HCT116 (cell line): ENCODE measurements around the gene POLR3A. TPM values are rescaled to one million over a fixed set of nuclear protein-coding genes. Genes with fewer than 3 reads are reported as not detected.

Experiments
- CBX3 ChIP-seq: IDR thresholded peaks from 2 replicates; pipeline ENCODE4 v1.6.1; 2012; ENCODE audit warnings: low read depth
- EGR1 ChIP-seq: IDR thresholded peaks from 2 replicates; pipeline ENCODE4 v1.6.1; 2012; ENCODE audit warnings: low read depth
- ELF1 ChIP-seq: IDR thresholded peaks from 2 replicates; pipeline ENCODE4 v1.6.1; 2012; ENCODE audit warnings: low read depth, borderline replicate concordance
- EZH2 ChIP-seq: fragments of 200-600 bp; sonication (generic); IDR thresholded peaks from 2 replicates; pipeline ENCODE4 v1.6.1; 2017; ENCODE audit warnings: antibody characterized with exemption, mixed run types
- EZH2phosphoT487 ChIP-seq: fragments of 200-600 bp; IDR thresholded peaks from 2 replicates; pipeline ENCODE4 v1.6.1; 2018; ENCODE audit warnings: antibody characterized with exemption, borderline replicate concordance
- FOSL1 ChIP-seq: IDR thresholded peaks from 2 replicates; pipeline ENCODE4 v1.6.1; 2012; ENCODE audit warnings: low read depth
- JUND ChIP-seq: IDR thresholded peaks from 2 replicates; pipeline ENCODE4 v1.6.1; 2012
- MAX ChIP-seq: IDR thresholded peaks from 2 replicates; pipeline ENCODE4 v1.6.1; 2012
- POLR2A ChIP-seq: IDR thresholded peaks from 2 replicates; pipeline ENCODE4 v1.7.0; 2011; ENCODE audit warnings: borderline replicate concordance; ENCODE audit not compliant: insufficient read depth, insufficient read length; ENCODE audit errors: extremely low read depth
- RAD21 ChIP-seq: IDR thresholded peaks from 2 replicates; pipeline ENCODE4 v1.6.1; 2012; ENCODE audit warnings: low read depth, mild to moderate bottlenecking
- REST ChIP-seq: IDR thresholded peaks from 2 replicates; pipeline ENCODE4 v1.6.1; 2012; ENCODE audit warnings: low read depth
- SRF ChIP-seq: IDR thresholded peaks from 2 replicates; pipeline ENCODE4 v1.6.1; 2012; ENCODE audit warnings: low read depth
- ZNF274 ChIP-seq: fragments of 200-500 bp; sonication (Bioruptor generic); IDR thresholded peaks from 2 replicates; pipeline ENCODE4 v1.6.1; 2014; ENCODE audit warnings: mild to moderate bottlenecking, low read depth, low read length, inconsistent platforms
- total RNA-seq: library from RNA; stranded (reverse); gene quantifications from one replicate; pipeline ENCODE4 v1.2.1, GENCODE V29; 2021; ENCODE audit not compliant: unreplicated experiment

The POLR3A gene
- total RNA-seq, 1 experiment from 2014 or later, result 26.6 TPM

- TF ChIP-seq MAX (no peak), SRF (no peak), JUND (no peak), ZNF274 (no peak), REST (no peak), FOSL1 (no peak), RAD21 (no peak), EGR1 (no peak), CBX3 (no peak), POLR2A (peak; percentile 29), EZH2 (no peak), EZH2phosphoT487 (no peak), ELF1 (no peak)
Observed at GRCh38 chr10:77926566-77927401, 102.5 kb downstream of the POLR3A start, which contains the start of gene DLG5 (continued).
